CD4-positive, CD25-positive, alpha-beta regulatory T cell (primary cell): ENCODE results near the gene MASP2. TPM values are rescaled to one million over a fixed set of nuclear protein-coding genes. Genes with fewer than 3 reads are reported as not detected.

Experiments used
- ATAC-seq, 2 donors: fragments of 150-1000 bp; cut with Tn5 transposase; one replicate each; pipeline ENCODE4 v1.10.0; 2021; ENCODE audit warnings: low read depth in 2 of 2, moderate number of reproducible peaks in 2 of 2, moderate library complexity in 1 of 2
- DNase-seq, 3 donors: peaks; one replicate each; pipeline versions ENCODE4 v3.0.0 to v3.0.0-alpha.2; 2012 to 2022; ENCODE audit warnings: mixed read lengths in 1 of 3
- H3K27ac ChIP-seq: one replicate; pipeline ENCODE4 v1.7.0; 2013; ENCODE audit warnings: mild to moderate bottlenecking, low read length; ENCODE audit not compliant: insufficient read depth, poor library complexity, severe bottlenecking
- H3K27me3 ChIP-seq: one replicate; pipeline ENCODE4 v1.7.0; 2013; ENCODE audit warnings: low read length; ENCODE audit not compliant: control insufficient read depth, insufficient read depth
- H3K36me3 ChIP-seq: one replicate; pipeline ENCODE4 v1.7.0; 2013; ENCODE audit warnings: mild to moderate bottlenecking, low read length, moderate library complexity; ENCODE audit not compliant: control insufficient read depth, insufficient read depth
- H3K4me1 ChIP-seq: 2 replicates; pipeline ENCODE4 v1.7.0; 2013; ENCODE audit warnings: mild to moderate bottlenecking, low read length; ENCODE audit not compliant: insufficient read depth, control insufficient read depth, poor library complexity, severe bottlenecking
- H3K4me3 ChIP-seq: one replicate; pipeline ENCODE4 v1.7.0; 2013; ENCODE audit warnings: low read depth, mild to moderate bottlenecking, low read length, moderate library complexity
- H3K9me3 ChIP-seq, 2 experiments: 1 replicate in 1 of 2; 2 replicates in 1 of 2; pipeline ENCODE4 v1.7.0; 2013; ENCODE audit warnings: low read length in 2 of 2, mild to moderate bottlenecking in 1 of 2, moderate library complexity in 1 of 2; ENCODE audit not compliant: control insufficient read depth in 2 of 2
- H3K27ac Mint-ChIP-seq, 3 donors: one replicate each; pipeline ENCODE4 v1.8.0; 2020 to 2022; ENCODE audit warnings: mild to moderate bottlenecking in 3 of 3, mixed read lengths in 3 of 3, moderate library complexity in 2 of 3
- H3K27me3 Mint-ChIP-seq: one replicate; pipeline ENCODE4 v1.8.0; 2022; ENCODE audit warnings: mild to moderate bottlenecking, mixed read lengths
- H3K36me3 Mint-ChIP-seq: one replicate; pipeline ENCODE4 v1.8.0; 2020; ENCODE audit warnings: mixed read lengths
- H3K4me1 Mint-ChIP-seq, 4 donors: one replicate each; pipeline ENCODE4 v1.8.0; 2020 to 2022; ENCODE audit warnings: mixed read lengths in 4 of 4, mild to moderate bottlenecking in 1 of 4
- H3K4me3 Mint-ChIP-seq, 4 donors: one replicate each; pipeline ENCODE4 v1.8.0; 2020 to 2022; ENCODE audit warnings: mild to moderate bottlenecking in 4 of 4, mixed read lengths in 4 of 4, moderate library complexity in 3 of 4
- H3K9me3 Mint-ChIP-seq, 7 donors: one replicate each; pipeline ENCODE4 v1.8.0; 2020 to 2022; ENCODE audit warnings: mixed read lengths in 7 of 7, mild to moderate bottlenecking in 3 of 7, moderate library complexity in 2 of 7
- polyA plus RNA-seq, 4 donors: library from polyadenylated mRNA; unstranded; fragments of 300-500 nt; fragmentation: Illumina TruSeq; gene quantifications; one replicate each; pipeline ENCODE4 v1.2.3, GENCODE V29; 2021
- total RNA-seq: library from RNA; stranded (reverse); gene quantifications from one replicate; pipeline ENCODE4 v1.2.3, GENCODE V29; 2022

Gene MASP2
- total and polyA plus RNA-seq, 5 donors from 2014 or later: 0.15 to 0.29 TPM; not detected in 3

GRCh38 chr1:11061652-11062365 is 14.8 kb upstream of the MASP2 start:
- ATAC-seq (no peak), DNase-seq (no peak)
- Mint-ChIP-seq H3K27me3 (no peaks in the 10 kb centered on the region), H3K9me3 (no peaks in the 10 kb centered on the region), H3K27ac (peak overlapping the region in 2 of 3 donors; percentile 60 to 95), H3K4me1 (peaks cover 7 to 44% (median 17%) of the 10 kb centered on the region in 4 donors), H3K4me3 (peak overlapping the region; percentile 67 to 94 (median 86)), H3K36me3 (peaks cover 17% of the 10 kb centered on the region)
- peak overlapping the region; percentile 31 for H3K4me3 ChIP-seq
- no peaks in the 10 kb centered on the region for H3K9me3 ChIP-seq
- no peaks in the 10 kb centered on the region for H3K27me3 ChIP-seq
- peaks cover 21% of the 10 kb centered on the region for H3K4me1 ChIP-seq
- no peak overlapping the region for H3K27ac ChIP-seq
- peaks cover 25% of the 10 kb centered on the region for H3K36me3 ChIP-seq

- Mint-ChIP-seq H3K9me3 (no peaks in the 10 kb centered on the region), H3K36me3 (peaks cover 4% of the 10 kb centered on the region), H3K4me3 (peak within 1 kb of the TSS; percentile 84 to 94 (median 92)), H3K27me3 (no peaks in the 10 kb centered on the region), H3K4me1 (peaks cover 7 to 44% (median 17%) of the 10 kb centered on the region in 4 donors), H3K27ac (peak within 1 kb of the TSS; percentile 90 to 95 (median 93))
- ATAC-seq (peak; percentile 96), DNase-seq (peak; percentile 88 to 93 (median 89))
- peak within 1 kb of the TSS; percentile 72 for H3K27ac ChIP-seq
- H3K27me3 ChIP-seq: no peaks in the 10 kb centered on the region
- H3K4me1 ChIP-seq: peaks cover 21% of the 10 kb centered on the region
- H3K4me3 ChIP-seq: peak within 1 kb of the TSS; percentile 94
- no peaks in the 10 kb centered on the region for H3K9me3 ChIP-seq
- peaks cover 18% of the 10 kb centered on the region for H3K36me3 ChIP-seq
These were observed 13.2 kb upstream of the MASP2 start, which contains the start of gene SRM for GRCh38 chr1:11059968-11060830. TSS of gene SRM (minus strand) at chr1:11060018. CDS start at chr1:11059943, 75 bp downstream.

GRCh38 chr1:11059155-11059967 is 12.3 kb upstream of the MASP2 start:
- peak in 1 of 2 donors; percentile 29 for ATAC-seq
- DNase-seq: no peak
- Mint-ChIP-seq H3K4me3 (peak overlapping the region; percentile 84 to 93 (median 91)), H3K4me1 (peaks cover 7 to 44% (median 17%) of the 10 kb centered on the region in 4 donors), H3K9me3 (no peaks in the 10 kb centered on the region), H3K27me3 (no peaks in the 10 kb centered on the region), H3K36me3 (no peaks in the 10 kb centered on the region), H3K27ac (peak overlapping the region; percentile 75 to 93 (median 86))
- Histone ChIP-seq H3K4me1 (peaks cover 21% of the 10 kb centered on the region), H3K27me3 (no peaks in the 10 kb centered on the region), H3K27ac (peak overlapping the region; percentile 33), H3K4me3 (no peak overlapping the region), H3K36me3 (peaks cover 15% of the 10 kb centered on the region), H3K9me3 (no peaks in the 10 kb centered on the region)

- peak overlapping the region in 2 of 3 donors; percentile 75 to 93 for H3K27ac Mint-ChIP-seq
- peak overlapping the region; percentile 84 to 93 (median 91) for H3K4me3 Mint-ChIP-seq
- Histone ChIP-seq H3K4me3 (no peak overlapping the region), H3K4me1 (peaks cover 21% of the 10 kb centered on the region), H3K9me3 (no peaks in the 10 kb centered on the region), H3K27me3 (no peaks in the 10 kb centered on the region), H3K36me3 (peaks cover 13% of the 10 kb centered on the region), H3K27ac (no peak overlapping the region)
- DNase-seq (no peak), ATAC-seq (no peak)
- peaks cover 7 to 44% (median 16%) of the 10 kb centered on the region in 4 donors for H3K4me1 Mint-ChIP-seq
- no peaks in the 10 kb centered on the region for H3K36me3 Mint-ChIP-seq
- no peaks in the 10 kb centered on the region for H3K27me3 Mint-ChIP-seq
- no peaks in the 10 kb centered on the region for H3K9me3 Mint-ChIP-seq
These were observed 11.6 kb upstream of the MASP2 start for GRCh38 chr1:11058595-11059154.

- ATAC-seq (no peak), DNase-seq (no peak)
- Mint-ChIP-seq H3K4me3 (peak overlapping the region; percentile 44 to 93 (median 69)), H3K27me3 (no peaks in the 10 kb centered on the region), H3K9me3 (no peaks in the 10 kb centered on the region), H3K4me1 (peaks cover 7 to 39% (median 13%) of the 10 kb centered on the region in 4 donors), H3K27ac (peak overlapping the region in 2 of 3 donors; percentile 20 to 25), H3K36me3 (no peaks in the 10 kb centered on the region)
- no peaks in the 10 kb centered on the region for H3K27me3 ChIP-seq
- H3K27ac ChIP-seq: no peak overlapping the region
- H3K4me3 ChIP-seq: no peak overlapping the region
- peaks cover 13% of the 10 kb centered on the region for H3K36me3 ChIP-seq
- peaks cover 21% of the 10 kb centered on the region for H3K4me1 ChIP-seq
- H3K9me3 ChIP-seq: no peaks in the 10 kb centered on the region
These were observed 11.0 kb upstream of the MASP2 start for GRCh38 chr1:11058026-11058425.

GRCh38 chr1:11057477-11057876 is 10.4 kb upstream of the MASP2 start:
- peak overlapping the region in 2 of 3 donors; percentile 20 to 25 for H3K27ac Mint-ChIP-seq
- ATAC-seq: no peak
- H3K4me3 ChIP-seq: no peak overlapping the region
- peaks cover 13% of the 10 kb centered on the region for H3K36me3 ChIP-seq
- no peaks in the 10 kb centered on the region for H3K36me3 Mint-ChIP-seq
- peaks cover 5 to 36% (median 13%) of the 10 kb centered on the region in 4 donors for H3K4me1 Mint-ChIP-seq
- H3K27me3 Mint-ChIP-seq: peaks cover under 1% of the 10 kb centered on the region
- H3K27ac ChIP-seq: no peak overlapping the region
- peak overlapping the region in 3 of 4 donors; percentile 21 to 63 (median 61) for H3K4me3 Mint-ChIP-seq
- H3K4me1 ChIP-seq: peaks cover 21% of the 10 kb centered on the region
- no peaks in the 10 kb centered on the region for H3K9me3 Mint-ChIP-seq
- H3K27me3 ChIP-seq: no peaks in the 10 kb centered on the region
- H3K9me3 ChIP-seq: no peaks in the 10 kb centered on the region
- no peak for DNase-seq

- Histone ChIP-seq H3K36me3 (peaks cover 13% of the 10 kb centered on the region), H3K4me1 (peaks cover 21% of the 10 kb centered on the region), H3K27ac (no peak overlapping the region), H3K4me3 (no peak overlapping the region), H3K27me3 (no peaks in the 10 kb centered on the region), H3K9me3 (no peaks in the 10 kb centered on the region)
- Mint-ChIP-seq H3K4me1 (peaks cover 5 to 29% (median 14%) of the 10 kb centered on the region in 4 donors), H3K9me3 (no peaks in the 10 kb centered on the region), H3K4me3 (peak overlapping the region in 2 of 4 donors; percentile 70 to 75), H3K27ac (no peak overlapping the region), H3K27me3 (peaks cover 8% of the 10 kb centered on the region), H3K36me3 (no peaks in the 10 kb centered on the region)
- DNase-seq (no peak), ATAC-seq (no peak)
These were observed 9.5 kb upstream of the MASP2 start for GRCh38 chr1:11056504-11056903.
